GM18505 (cell line): ENCODE data around the gene SLC6A8.
"Not testable (repeated sequence)": the region's sequence is repeated elsewhere in the genome, so short reads cannot be mapped to it uniquely, and the experiment has no call there.

ENCODE experiments used
- ATAC-seq: cut with Tn5 transposase; IDR thresholded peaks from one replicate; pipeline ENCODE4 v1.9.1; 2021; ENCODE audit not compliant: unreplicated experiment
- POLR2A ChIP-seq: IDR thresholded peaks from 4 replicates; pipeline ENCODE4 v1.6.1; 2011; ENCODE audit warnings: borderline replicate concordance; ENCODE audit not compliant: insufficient read depth, insufficient read length; ENCODE audit errors: extremely low read depth

The SLC6A8 gene

DNA sequence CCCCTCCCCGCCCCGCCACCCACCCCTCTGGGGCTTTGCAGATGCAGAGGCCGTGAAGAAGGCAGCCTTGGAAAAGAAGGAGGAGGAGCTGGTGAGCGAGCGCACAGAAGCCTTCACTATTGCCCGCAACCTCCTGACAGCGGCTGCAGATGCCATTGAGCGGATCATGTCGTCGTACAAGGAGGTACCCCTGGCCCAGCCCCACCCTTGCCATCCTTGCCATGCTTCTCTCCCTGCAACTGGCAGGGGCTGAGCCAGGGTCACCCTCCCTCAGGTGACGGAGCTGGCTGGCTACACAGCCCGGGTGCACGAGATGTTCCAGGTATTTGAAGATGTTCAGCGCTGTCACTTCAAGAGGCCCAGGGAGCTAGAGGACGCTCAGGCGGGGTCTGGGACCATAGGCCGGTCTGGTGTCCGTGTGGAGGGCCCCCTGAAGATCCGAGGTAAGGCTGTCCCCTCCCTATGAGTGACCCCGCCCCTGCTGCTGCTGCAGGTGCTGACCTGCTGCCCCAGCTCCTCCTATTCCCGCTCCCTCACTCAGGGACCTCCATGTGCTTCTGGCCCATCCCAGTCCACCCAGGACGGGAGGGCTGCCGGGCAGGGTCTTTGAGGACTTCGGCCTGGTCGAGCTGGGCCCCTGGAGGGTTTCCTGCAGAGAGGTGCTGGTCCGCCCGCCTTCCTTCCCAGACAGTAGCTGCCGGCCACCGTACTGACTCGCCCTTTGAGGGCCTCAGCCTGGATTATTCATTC is 48.5 kb downstream of the SLC6A8 start:
- ATAC-seq: no peak
- no peak for TF ChIP-seq POLR2A

DNA sequence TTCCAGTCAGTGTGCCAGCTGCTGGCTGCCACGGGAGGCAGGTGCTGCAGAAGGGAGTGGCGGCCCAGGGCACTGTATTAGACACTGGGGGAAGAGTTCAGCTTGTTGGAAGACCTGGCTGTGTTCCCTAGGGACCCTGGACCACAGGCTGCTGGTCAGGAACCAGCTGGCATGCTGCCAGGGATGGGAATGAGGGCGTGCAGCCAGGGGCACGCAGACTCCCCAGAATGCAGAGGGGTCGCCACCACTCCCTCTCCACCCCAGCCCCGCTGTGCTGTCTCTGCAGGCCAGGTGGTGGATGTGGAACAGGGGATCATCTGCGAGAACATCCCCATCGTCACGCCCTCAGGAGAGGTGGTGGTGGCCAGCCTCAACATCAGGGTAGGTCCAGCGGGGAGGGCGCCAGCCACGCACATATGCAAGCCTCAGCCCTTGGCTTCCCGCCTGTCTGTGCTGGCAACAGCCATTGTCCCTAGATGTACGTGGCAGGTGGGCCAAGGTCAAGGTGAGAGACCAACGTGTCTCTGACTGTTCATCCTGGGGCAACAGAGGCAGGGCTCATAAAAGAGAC is 49.2 kb downstream of the SLC6A8 start:
- no peak for ATAC-seq
- TF ChIP-seq POLR2A: no peak

GRCh38 chrX:153738056-153738605 is 50.4 kb downstream of the SLC6A8 start:
- TF ChIP-seq POLR2A: no peak

GRCh38 chrX:153739754-153740486 is 52.2 kb downstream of the SLC6A8 start:
- ATAC-seq: no peak
- TF ChIP-seq POLR2A: no peak

More at GRCh38 chrX:153738056-153738605, 50.4 kb downstream of the SLC6A8 start:
- no peak for ATAC-seq

DNA sequence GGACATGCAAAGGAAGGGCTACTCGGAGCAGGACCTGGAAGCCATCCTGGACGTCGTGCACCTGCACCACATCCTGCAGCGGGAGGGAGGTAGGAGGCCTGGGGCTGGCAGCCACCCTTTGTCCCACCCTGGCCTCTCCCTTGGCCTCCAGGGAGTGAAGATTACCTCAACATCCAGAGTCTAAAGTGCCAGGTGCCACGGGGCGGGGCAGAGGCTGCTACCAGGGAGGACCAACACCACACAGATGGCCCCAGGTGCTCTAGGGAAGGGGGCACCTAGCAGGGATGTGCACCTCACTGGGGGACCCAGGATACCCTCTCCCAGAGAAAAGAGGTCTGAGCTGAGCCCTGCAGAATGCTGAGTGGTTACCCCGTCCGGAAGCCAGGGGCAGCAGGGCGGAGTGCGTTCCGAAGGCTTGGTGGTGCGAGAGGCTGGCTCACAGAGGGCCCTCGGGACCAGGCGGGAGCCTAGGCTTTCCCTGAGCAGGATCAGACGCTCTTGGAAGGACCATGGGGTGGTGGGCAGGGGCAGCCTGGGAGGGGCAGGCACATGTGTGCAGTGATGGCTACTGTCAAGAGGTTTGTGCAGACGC is 53.0 kb downstream of the SLC6A8 start:
- ATAC-seq: no peak
- no peak for TF ChIP-seq POLR2A

- no peak for TF ChIP-seq POLR2A
- ATAC-seq: no peak
Observed at GRCh38 chrX:153741446-153741845, 53.7 kb downstream of the SLC6A8 start.

GRCh38 chrX:153742111-153742510 is 54.4 kb downstream of the SLC6A8 start:
- not testable (repeated sequence) for ATAC-seq

- ATAC-seq: not testable (repeated sequence)
Observed at GRCh38 chrX:153742796-153743467, 55.2 kb downstream of the SLC6A8 start.

- not testable (repeated sequence) for ATAC-seq
Observed at GRCh38 chrX:153743468-153744209, 55.9 kb downstream of the SLC6A8 start.

- ATAC-seq: no peak
- no peak for TF ChIP-seq POLR2A
Observed at GRCh38 chrX:153744210-153745066, 56.7 kb downstream of the SLC6A8 start.

DNA sequence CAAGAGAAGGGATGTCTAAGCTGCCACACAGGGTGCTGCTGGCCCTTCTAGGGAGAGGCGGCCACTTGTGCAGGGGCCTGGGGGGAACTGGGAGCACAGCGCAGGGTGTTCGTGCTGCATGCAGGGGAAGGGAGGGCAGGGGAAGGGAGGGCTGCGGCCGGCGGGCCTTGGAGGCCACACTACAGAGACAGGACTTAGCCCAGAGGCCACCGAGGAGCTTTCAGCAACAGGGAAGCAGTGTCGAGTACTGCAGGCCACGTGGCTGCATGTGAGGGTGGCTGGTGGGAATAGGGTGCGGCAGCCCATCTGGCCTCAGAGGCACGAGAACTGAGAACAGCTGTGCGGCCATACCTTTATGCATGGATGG is 57.3 kb downstream of the SLC6A8 start:
- not testable (repeated sequence) for ATAC-seq
